Measurements from ENCODE around the gene SLC22A23.

Gene SLC22A23

DNA sequence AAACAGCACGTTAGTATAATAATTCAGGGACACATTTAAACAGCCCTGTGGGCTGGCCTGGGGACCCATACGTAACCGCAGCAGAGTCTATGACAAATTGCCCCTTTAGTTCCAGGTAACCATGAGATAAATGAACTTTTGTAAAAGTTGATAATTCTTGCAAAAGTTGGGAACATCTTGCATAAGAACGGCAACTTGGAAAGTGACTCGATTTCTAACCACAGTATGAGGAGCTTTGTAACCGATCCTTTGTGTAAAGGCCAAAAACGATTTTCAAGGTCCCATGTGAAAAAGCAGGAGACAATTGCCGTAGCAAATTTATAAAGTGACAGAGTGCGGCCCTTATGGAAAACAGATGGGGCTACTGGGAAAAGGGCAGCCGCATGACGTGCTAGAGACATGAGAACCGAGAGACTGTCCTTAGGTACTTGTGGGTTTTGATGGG lies 116.5 kb downstream of the SLC22A23 start:
- no peak for DNase-seq (ENCODE audit: extremely low spot score)
- ChIA-PET POLR2A (interaction anchor here (0.6 to 1.5 kb wide), 2 partner anchors 12 to 1861 kb away, joined by 3 to 5 read pairs; no protein-coding TSS in a partner anchor), CTCF (interaction anchor here (2.0 kb wide), 1 partner anchor 10 kb away, joined by 6 read pairs; no protein-coding TSS in a partner anchor)
- TF ChIP-seq ZNF384 (IDR thresholded peaks at IDR 0.05): no peak
- no peak for TF ChIP-seq CTBP1 (IDR thresholded peaks at IDR 0.05; ENCODE audit: borderline replicate concordance)
- no peak for TF ChIP-seq TARDBP (IDR thresholded peaks at IDR 0.05)
- TF ChIP-seq L3MBTL2 (conservative IDR thresholded peaks at IDR 0.05): no peak
- TF ChIP-seq HDGF (IDR thresholded peaks at IDR 0.05; ENCODE audit: borderline replicate concordance): no peak
- no peak for TF ChIP-seq FOXA1 (IDR thresholded peaks at IDR 0.05)
- TF ChIP-seq ELF4 (IDR thresholded peaks at IDR 0.05): no peak
- TF ChIP-seq LEF1 (IDR thresholded peaks at IDR 0.05; ENCODE audit: borderline replicate concordance): no peak
- no peak for TF ChIP-seq SP1 (IDR thresholded peaks at IDR 0.05)
- TF ChIP-seq FOXK2 (IDR thresholded peaks at IDR 0.05): no peak
- TF ChIP-seq PKNOX1 (IDR thresholded peaks at IDR 0.05): no peak

GRCh38 chr6:3339811-3340210 lies 117.0 kb downstream of the SLC22A23 start:
- CTCF ChIA-PET: interaction anchor here (0.6 to 2.0 kb wide), 2 partner anchors 10 to 214 kb away, joined by 3 to 6 read pairs; no protein-coding TSS in a partner anchor
- TF ChIP-seq L3MBTL2 (conservative IDR thresholded peaks at IDR 0.05) (no peak), FOXK2 (IDR thresholded peaks at IDR 0.05) (no peak), ZNF384 (IDR thresholded peaks at IDR 0.05) (no peak), SUZ12 (IDR thresholded peaks at IDR 0.05) (no peak), FOXM1 (IDR thresholded peaks at IDR 0.05; ENCODE audit: borderline replicate concordance) (no peak), LEF1 (IDR thresholded peaks at IDR 0.05; ENCODE audit: borderline replicate concordance) (no peak), CTBP1 (IDR thresholded peaks at IDR 0.05; ENCODE audit: borderline replicate concordance) (no peak), ARNT (IDR thresholded peaks at IDR 0.05) (no peak), BHLHE40 (IDR thresholded peaks at IDR 0.05; ENCODE audit: borderline replicate concordance) (no peak), ELF4 (IDR thresholded peaks at IDR 0.05) (no peak), TARDBP (IDR thresholded peaks at IDR 0.05) (no peak), HDGF (IDR thresholded peaks at IDR 0.05; ENCODE audit: borderline replicate concordance) (no peak), PKNOX1 (IDR thresholded peaks at IDR 0.05) (no peak), SP1 (IDR thresholded peaks at IDR 0.05) (no peak), NFRKB (IDR thresholded peaks at IDR 0.05) (no peak), FOXA1 (IDR thresholded peaks at IDR 0.05) (no peak)
- POLR2A ChIA-PET: interaction anchor here (0.6 to 1.5 kb wide), 3 partner anchors 11 to 1860 kb away, joined by 3 to 5 read pairs (median 4); no protein-coding TSS in a partner anchor
- no peak for DNase-seq (ENCODE audit: extremely low spot score)

GRCh38 chr6:3337521-3338350 lies 119.1 kb downstream of the SLC22A23 start:
- TF ChIP-seq FOXK2 (IDR thresholded peaks at IDR 0.05): no peak
- no peak for TF ChIP-seq FOXM1 (IDR thresholded peaks at IDR 0.05; ENCODE audit: borderline replicate concordance)
- TF ChIP-seq SUZ12 (IDR thresholded peaks at IDR 0.05): no peak
- no peak for TF ChIP-seq ZNF384 (IDR thresholded peaks at IDR 0.05)
- TF ChIP-seq BHLHE40 (IDR thresholded peaks at IDR 0.05; ENCODE audit: borderline replicate concordance): no peak
- TF ChIP-seq NFRKB (IDR thresholded peaks at IDR 0.05): no peak
- POLR2A ChIA-PET: interaction anchor here (1.2 kb wide), 1 partner anchor 24 kb away, joined by 3 read pairs; no protein-coding TSS in a partner anchor
- no peak for DNase-seq (ENCODE audit: extremely low spot score)
- CTCF ChIA-PET: interaction anchor here (0.6 to 0.8 kb wide), 2 partner anchors 13 to 382 kb away, joined by 3 to 4 read pairs; no protein-coding TSS in a partner anchor

DNA sequence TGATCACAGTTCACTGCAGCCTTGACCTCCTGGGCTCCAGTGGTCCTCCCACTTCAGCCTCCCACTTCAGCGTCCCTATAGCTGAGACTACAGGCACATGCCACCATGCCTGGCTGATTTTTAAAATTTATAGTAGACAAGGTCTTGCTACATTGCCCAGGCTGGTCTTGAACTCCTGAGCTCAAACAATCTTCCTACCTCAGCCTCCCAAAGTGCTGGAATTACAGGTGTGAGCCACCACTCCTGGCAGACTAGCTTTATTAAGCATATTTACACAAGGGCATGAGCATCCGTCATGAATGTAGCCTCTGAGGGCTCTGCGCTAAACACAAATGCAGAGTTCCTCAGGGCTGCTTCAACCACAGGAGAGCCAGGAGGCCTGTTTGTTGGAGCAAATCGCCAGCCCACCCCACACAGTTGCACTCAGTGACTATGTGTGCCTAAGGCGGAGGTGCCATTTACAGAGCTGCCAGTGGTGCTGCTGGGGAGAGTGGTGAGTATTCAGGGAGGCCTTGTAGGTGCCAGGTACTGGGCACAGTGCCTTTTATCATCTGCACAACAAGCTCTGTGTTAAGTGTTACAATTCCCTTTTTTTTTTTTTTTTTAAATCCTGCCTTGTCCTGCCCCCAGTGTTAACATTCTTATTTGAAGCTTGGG lies 119.9 kb downstream of the SLC22A23 start:
- CTCF ChIA-PET: interaction anchor here (0.6 to 0.8 kb wide), 2 partner anchors 12 to 383 kb away, joined by 3 to 4 read pairs; no protein-coding TSS in a partner anchor
- POLR2A ChIA-PET: no interaction called here
- no peak for TF ChIP-seq FOXM1 (IDR thresholded peaks at IDR 0.05; ENCODE audit: borderline replicate concordance)
- TF ChIP-seq TARDBP (IDR thresholded peaks at IDR 0.05): no peak
- no peak for DNase-seq (ENCODE audit: extremely low spot score)

- DNase-seq (ENCODE audit: extremely low spot score): no peak
- ChIA-PET POLR2A (no interaction called here), CTCF (no interaction called here)
- no peak for TF ChIP-seq TARDBP (IDR thresholded peaks at IDR 0.05)
- TF ChIP-seq BHLHE40 (IDR thresholded peaks at IDR 0.05; ENCODE audit: borderline replicate concordance): no peak
- TF ChIP-seq ZNF384 (IDR thresholded peaks at IDR 0.05): no peak
- TF ChIP-seq FOXA1 (IDR thresholded peaks at IDR 0.05): no peak
- no peak for TF ChIP-seq PKNOX1 (IDR thresholded peaks at IDR 0.05)
- no peak for TF ChIP-seq FOXM1 (IDR thresholded peaks at IDR 0.05; ENCODE audit: borderline replicate concordance)
- TF ChIP-seq LEF1 (IDR thresholded peaks at IDR 0.05; ENCODE audit: borderline replicate concordance): no peak
- no peak for TF ChIP-seq ELF4 (IDR thresholded peaks at IDR 0.05)
- no peak for TF ChIP-seq NFRKB (IDR thresholded peaks at IDR 0.05)
- TF ChIP-seq SUZ12 (IDR thresholded peaks at IDR 0.05): no peak
- no peak for TF ChIP-seq L3MBTL2 (conservative IDR thresholded peaks at IDR 0.05)
- TF ChIP-seq HDGF (IDR thresholded peaks at IDR 0.05; ENCODE audit: borderline replicate concordance): no peak
- no peak for TF ChIP-seq CTBP1 (IDR thresholded peaks at IDR 0.05; ENCODE audit: borderline replicate concordance)
- TF ChIP-seq SP1 (IDR thresholded peaks at IDR 0.05): no peak
- TF ChIP-seq FOXK2 (IDR thresholded peaks at IDR 0.05): no peak
These were observed 120.6 kb downstream of the SLC22A23 start for GRCh38 chr6:3336066-3336786.

All from HEK293T (cell line).